Stimulated activated CD4-positive, alpha-beta T cell treated with anti-CD3 and anti-CD28 coated beads, TNF-alpha, amount 100 ng/mL, for 48 hours (primary cell): ENCODE data around the gene UTS2B.
A peak's percentile ranks its signal among the peaks of the same experiment; 100 is the strongest.

ENCODE experiments used
- DNase-seq, 3 donors: peaks; one replicate each; pipeline ENCODE4 v3.0.0-alpha.2; 2020; ENCODE audit warnings: low read depth in 3 of 3

Gene UTS2B, protein sequence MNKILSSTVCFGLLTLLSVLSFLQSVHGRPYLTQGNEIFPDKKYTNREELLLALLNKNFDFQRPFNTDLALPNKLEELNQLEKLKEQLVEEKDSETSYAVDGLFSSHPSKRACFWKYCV

DNA sequence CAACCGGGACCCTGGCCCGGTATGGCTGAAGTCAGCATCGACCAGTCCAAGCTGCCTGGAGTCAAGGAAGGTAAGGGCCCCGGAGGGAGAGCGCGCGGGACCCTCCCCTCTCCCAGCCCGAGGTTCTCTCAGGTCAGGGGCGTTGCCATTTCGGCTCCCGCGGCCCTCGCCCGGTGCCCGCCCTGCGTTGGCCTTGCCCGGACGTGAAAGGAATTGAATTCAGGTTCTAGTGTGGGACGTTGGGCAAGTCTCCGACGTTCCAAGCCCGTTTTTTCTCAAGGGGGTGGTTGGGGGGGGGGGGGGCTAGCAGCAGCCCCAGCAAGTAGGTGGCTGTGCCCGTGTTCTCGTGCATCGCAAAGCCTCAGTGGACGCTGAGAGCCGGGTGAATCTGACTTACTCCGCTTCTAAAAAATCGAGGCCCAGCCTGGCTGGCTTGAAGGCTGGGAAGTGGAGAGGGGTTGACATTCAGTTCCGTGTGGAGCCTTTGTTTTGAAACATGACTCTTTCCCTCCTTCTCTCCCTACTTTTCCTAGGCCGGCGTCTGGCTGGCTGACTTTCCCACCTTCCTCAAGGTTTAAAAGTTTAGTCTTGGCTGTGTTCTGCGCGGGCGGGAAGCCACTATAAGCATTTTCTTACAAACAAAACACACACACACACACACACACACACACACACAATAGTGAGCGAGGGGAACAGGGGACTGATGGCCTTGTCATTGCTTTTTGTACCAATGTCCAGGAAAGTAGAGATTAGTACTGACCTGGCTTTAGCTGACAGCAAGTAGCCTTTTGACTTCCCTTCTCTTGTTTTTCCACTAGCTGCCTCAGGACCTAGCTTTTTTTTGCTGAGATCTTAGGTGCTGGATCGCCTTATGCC, at the start of gene UTS2B:
TSS of gene UTS2B (minus strand) at position 873 of the 876 bp plus-strand sequence. CDS start 48,337 bp downstream, outside the sequence.
- peak in 1 of 3 donors; percentile 1 for DNase-seq

DNA sequence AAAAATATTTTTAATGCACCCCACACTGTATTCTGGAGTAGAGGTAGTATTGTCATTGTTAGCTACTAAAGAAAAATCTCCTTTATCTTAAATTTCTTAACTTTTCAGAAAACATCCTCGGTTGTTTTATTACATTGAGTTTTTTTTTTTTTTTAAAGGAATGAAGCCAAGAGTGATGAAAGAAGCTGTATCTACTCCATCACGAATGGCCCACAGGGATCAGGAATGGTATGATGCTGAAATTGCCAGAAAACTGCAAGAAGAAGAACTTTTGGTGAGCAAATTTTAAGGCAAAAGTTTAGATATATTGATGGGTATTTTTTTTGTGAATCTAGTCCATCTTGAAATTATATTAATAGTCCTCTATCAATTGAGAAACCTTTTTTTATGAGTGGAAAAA, 49.7 kb upstream of the UTS2B start:
- no peak for DNase-seq

DNA sequence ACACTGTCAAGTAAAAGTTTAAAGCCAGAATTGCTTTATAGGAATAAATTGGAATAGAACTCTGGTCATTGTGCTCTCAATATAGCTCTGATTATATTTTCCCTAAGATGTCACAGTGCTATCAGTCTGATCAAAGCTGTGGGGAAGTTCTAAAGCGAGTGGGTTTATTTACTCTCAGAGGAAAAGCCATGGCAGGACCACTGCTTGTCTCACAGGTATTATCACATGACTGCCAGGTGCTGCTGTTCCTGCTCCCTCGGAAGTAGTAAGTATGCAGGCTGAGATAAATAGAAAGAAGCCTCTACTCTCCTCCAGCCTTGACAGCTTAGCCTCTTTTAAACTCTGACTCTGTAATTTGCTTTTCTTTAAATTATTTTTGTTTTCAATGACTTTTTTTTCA, 49.1 kb upstream of the UTS2B start:
- no peak for DNase-seq

DNA sequence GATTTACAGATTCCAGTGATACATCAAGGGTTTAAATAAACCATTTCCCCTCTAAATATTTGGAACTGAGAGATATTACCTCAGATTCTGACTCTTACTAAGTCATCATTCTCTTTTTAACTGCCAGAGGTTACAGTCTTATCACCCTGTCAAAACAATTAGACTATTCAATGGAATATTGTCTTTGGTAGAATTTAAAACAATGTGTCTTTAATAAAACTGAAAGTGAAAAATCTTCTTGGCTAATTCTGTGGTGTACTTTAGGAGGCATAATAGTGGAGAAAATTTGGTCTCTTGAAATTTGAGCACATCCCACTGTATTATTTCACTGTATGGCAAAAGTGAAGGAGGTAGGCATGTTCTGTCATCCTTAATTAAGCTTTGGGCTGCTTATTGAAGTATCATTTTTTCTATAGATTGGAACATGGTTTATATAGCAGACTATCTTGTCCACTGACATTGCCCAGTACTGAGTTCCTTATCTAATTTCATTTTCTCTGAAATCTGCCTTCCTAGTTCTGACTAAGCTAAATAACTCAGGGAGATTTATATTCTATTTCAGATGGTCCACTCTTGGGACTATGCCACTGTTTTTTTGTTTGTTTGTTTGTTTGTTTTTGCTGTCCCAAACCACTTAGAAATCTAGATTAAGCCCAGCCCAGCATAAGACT, 48.0 kb upstream of the UTS2B start:
- no peak for DNase-seq

DNA sequence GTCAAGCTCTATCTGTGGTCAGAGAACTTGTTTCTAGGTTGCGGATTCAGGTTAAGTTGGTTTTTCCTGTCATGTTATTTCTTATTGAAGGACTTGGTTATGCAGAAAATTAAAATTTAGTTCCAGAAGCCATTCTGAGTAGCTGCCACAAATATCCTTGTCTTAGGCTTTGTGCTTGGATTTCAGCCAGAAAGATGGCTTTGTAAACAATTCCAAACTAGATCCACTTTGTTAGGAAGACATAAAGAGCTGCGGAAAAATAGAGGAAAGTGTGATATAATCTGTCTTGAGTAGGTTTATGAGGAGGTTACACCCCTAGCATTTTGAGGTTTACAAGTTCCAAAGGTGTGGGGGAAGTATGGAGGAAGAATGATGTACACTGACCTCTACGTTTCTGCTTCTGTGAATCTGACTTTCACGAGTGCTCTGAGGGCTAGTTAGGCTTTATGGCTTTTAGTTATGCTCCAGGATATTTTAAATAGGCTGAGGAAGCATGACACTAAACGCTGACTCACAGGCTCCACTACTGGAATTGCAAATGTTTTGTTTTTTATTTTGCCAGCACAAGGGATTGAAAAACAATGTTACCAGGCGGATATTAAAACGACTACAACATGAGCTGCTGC, 46.3 kb upstream of the UTS2B start:
- no peak for DNase-seq

DNA sequence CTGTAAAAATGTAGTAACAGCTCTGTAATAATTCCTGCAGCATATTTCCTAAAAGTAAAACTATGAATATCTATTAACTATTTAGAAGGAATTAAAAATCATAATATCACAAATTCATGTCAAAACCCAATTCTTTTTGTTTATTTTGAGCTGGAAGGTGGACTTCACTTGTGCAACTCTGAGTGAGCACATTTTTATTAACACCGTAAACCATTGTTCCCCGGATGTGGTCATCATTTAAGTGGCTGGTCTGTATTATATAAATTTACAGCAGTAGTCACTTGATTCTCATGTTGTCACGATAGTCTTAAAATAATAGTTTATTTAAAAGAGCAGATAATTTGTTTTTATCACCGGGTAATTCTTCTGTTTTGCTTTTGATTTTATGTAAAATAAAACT, 43.0 kb upstream of the UTS2B start:
- no peak for DNase-seq

DNA sequence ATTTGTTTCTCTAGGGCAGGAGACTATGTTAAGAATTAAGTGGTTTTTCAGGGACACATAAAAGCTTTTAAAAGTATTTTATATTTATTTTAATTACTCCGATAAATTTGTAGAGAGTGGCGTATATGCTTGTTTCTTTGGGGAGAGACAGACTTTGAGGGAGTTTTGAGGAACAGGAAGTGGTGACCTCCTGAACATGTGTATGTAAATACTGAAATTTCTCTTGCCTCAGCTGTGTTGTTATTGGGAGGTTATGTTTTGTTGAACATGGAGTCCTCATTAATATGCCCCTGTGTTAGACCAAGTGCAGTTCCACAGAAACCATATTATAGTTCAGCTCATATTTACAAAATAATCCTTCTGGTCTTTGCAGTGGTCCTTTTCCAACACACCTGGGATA, 41.8 kb upstream of the UTS2B start:
- DNase-seq: no peak

DNA sequence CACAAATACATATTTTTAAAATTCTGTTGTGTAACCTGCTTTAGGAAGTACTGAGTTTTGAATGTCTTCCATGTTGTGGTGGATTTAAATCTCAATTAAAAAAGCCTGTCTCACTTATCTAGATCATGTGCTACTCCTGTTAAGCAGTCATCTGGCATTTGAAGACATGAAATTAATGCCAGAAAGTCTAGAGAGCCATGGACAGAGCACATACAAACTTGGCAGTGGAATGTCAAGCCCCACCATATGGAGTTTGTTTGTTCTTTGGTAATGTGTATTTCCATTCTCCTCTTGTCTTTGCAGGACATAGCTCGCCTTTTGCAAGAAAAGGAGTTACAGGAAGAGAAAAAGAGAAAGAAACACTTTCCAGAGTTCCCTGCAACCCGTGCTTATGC, 39.3 kb upstream of the UTS2B start:
- no peak for DNase-seq

DNA sequence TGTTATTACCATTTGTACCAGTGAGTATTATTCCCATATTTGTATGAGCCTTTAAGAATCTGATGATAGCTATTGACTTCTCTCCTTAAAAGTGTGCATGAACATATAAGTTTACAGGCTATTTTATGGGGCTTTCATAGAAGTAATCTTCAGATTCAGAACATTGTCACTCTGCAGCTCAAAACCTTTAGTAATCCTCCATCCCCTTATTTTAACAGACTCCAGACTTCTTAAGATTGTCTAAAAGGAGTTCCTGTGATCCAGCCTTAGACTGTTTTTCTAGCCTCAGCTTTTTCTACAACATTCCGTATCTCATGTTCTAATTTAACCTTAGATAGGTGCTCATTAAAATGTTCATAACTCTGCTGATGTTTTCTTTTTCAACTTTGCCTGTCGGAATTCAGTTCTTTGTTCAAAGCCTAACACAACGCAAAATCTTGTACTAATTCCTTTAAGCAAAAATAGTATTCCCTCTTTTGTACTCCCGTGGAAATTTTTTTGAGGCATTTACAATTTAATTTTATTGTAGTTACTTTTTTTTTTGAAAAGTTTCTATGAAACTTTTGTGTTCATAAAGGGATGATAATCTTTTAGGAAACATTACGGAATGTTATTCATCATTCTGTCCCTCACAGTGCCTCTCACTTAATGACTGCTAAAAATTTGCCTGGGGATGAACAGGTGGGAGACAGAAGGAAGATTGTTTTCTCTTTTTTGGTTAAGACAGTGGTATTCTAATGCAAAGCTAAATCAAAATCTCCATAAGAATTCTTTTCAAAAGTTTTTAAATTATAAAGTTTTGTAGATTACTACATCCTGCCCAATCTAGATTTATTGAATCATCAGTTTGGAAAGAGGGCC, 38.7 kb upstream of the UTS2B start:
- no peak for DNase-seq

DNA sequence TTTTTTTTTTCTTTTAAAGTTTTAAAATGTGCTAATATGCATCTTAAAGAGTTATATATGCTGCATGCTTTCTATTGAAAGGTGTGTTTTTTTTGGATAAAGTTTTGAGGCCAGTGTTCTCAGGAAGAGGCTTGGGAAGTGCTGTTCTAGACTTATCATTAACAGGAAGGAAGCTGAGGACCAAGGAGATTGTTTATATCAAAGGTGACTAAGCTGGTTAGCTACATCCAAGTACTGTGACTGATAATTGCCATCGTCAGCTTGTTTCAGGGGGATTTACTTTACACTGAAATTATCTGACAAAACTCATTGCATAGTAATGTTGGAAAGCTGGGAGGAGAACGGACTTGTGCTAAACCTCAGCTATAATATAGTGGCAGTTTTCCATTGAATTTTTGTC, 36.3 kb upstream of the UTS2B start:
- no peak for DNase-seq

DNA sequence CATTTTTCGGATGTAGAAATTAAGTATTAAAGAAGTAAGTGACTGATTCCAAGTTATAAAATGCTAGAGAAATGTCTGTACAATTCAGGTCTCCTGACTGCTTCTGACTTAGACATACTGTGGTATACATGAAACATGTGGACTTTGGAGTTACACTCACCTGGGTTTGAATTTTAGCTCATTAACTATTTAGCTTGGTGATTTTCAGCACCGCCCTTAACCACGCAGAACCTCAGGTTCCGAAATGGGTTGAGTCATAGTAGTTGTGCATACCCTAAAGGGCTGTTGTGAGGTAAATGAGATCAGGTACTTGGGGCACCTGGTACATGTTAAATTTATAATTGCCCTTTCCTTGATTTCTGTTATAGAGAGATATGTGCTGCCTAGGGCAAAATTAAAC, 32.9 kb upstream of the UTS2B start:
- no peak for DNase-seq

DNA sequence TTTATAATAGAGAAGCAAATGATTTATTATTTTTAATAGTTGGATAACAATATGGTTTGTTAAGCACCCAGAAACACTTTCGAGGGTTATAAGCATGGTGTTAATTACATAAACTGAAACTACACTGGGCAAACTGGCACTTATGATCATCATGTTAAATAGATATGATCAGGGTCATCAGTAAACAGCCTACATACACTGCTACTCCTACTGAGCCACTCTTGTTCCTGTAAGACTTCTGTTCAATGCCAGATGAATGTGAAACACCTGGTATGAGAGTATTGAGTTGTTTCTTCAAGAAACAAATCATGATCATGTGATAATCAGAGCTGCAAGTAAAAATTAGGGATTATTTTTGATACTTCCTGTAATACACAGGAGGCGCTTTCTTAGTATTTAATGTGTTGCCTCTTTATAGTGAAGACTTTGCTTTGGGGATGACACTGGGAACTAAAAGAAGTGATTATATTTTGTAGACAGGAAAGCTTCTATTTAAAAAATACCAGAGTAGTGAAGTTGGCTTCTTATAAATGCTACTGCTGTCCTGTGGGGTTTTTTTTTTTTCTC, 32.3 kb upstream of the UTS2B start:
- no peak for DNase-seq

DNA sequence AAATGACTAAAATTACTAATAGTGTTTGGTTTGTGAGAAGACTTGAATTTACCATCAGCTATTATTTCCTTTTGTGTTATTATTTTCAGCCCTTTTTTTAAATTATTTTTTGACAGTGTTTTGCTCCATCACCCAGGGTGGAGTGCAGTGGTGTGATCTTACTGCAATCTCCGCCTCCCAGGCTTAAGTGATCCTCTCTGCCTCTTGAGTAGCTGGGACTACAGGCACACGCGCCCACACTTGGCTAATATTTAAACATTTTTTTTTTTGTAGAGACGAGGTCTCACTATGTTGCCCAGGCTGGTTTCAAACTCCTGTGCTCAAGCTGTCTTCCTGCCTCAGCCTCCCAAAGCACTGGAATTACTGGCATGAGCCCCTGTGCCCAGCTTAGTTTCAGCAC, 31.7 kb upstream of the UTS2B start:
- DNase-seq: no peak

DNA sequence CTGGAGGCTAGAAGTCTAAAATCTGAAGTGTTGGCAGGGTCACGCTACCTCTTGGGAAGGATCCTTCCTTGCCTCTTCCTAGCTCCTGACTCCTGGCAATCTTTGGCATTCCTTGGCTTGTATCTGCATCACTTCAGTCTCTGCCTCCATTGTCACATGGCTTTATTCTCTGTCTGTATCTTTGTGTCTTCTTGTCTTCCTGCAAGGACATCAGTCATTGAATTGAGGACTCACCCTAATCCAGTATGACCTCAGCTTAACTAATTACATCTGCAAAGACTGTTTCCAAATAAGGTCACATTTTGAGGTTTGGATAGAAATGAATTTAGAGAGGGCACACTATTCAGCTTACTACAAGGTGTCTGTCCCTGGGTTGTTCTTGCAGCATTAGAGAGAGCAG, 31.1 kb upstream of the UTS2B start:
- DNase-seq: no peak

DNA sequence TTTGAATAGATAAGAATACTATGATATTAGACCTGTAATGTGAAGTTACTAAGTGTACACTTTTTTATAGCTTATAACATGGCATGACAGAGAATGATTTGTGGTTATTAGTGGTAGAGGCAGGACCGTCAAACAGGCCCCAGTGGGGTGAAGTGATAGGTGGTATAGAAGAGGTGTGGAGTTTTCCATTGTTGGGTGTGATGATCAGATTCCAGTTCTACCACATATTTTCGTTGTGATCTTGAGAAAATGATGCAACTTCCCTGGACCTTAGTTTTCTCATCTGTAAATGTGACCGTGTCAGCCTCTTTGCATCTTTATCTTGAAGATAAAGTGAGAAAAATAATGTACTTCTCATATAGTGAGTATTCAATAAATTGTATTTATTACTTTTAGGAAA, 30.3 kb upstream of the UTS2B start:
- no peak for DNase-seq

DNA sequence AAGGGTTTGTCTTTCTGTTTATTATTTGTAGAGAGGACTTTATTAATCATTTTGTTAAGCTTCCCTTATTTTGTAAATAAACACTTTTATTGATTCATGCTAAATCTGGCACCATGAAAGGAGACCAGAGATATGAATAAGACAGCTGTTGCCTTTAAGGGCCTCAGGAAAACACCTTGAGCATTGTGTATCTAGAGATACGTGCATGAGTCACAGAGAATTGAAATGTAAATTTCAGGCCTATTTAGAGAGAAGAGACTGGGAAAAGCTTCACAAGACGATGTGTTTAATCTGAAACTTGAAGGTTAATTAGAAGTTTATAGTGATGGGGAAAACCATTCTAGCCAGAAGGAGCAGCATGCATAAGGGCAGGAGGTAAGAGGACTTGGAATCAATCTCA, 28.6 kb upstream of the UTS2B start:
- DNase-seq: no peak

DNA sequence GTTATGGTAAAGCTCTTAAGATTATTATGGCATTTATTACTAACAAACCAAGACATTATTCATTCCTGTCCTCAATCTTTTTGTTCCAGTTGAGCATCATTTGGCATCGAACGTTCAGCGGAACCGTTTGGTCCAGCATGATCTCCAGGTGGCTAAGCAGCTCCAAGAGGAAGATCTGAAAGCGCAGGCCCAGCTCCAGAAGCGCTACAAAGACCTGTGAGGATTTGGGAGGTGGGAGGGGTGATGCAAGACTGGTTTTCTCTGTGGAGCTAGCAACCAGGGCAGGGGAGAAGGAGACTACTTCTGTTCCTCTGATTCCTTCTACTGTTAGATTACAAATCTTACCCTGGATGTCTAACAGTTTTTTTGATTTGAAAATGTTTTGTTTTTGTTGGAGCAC, 27.6 kb upstream of the UTS2B start:
- DNase-seq: no peak

DNA sequence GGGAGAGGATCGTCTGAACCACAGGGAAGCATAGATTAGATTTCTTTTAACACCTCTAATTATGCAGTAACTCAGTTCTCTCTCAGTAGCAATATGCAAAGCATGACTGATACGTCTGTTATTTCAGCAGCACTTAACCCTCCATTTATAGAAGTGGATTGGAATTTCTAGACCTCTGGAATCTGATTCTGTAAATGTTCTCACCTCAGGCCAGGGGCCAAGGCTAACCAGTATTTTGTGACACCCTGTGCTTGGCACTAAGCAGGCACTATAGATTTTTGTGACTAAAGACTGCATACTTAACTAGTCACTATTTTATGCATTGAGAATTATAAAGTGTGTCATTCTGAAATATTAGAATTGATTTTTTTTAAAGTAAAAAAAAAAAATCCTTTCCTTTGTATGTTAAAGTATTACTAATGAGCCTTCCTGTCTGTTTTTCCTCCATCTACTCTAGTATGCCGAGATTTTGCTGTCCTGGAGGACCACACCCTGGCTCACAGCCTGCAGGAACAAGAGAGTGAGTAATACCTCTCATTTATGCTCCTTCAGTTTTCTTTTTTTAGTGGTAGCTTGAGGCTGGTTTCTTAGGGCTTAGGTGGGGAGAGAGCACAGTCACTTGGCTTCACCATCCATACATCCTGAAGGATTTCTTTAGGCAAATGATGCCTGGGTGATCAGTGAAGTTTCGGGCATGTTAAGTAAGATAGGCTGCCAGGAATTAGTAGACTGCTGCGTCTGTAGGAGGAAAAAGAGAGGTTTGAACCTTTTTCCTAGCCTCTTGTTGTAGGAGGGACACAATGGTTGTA, 26.5 kb upstream of the UTS2B start:
- DNase-seq: no peak

DNA sequence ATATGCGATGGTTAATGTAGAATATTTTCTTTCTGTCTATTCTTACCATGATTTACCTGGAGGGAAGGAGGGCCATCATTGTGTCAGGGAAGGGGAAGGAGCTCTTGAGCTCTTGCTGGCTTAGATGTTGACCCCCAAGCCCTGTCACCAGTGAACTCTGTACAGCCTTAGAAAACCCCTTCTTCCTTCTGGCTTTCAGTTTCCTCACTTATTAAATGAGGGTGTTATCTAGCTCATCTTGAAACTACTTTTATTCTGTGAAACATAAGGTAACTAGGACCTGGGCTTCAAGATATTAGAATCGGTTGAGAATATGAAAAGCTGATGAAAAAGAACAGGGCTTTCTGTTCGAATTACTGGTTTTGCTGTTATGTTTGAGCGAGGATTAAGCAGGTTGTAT, 25.1 kb upstream of the UTS2B start:
- DNase-seq: no peak

DNA sequence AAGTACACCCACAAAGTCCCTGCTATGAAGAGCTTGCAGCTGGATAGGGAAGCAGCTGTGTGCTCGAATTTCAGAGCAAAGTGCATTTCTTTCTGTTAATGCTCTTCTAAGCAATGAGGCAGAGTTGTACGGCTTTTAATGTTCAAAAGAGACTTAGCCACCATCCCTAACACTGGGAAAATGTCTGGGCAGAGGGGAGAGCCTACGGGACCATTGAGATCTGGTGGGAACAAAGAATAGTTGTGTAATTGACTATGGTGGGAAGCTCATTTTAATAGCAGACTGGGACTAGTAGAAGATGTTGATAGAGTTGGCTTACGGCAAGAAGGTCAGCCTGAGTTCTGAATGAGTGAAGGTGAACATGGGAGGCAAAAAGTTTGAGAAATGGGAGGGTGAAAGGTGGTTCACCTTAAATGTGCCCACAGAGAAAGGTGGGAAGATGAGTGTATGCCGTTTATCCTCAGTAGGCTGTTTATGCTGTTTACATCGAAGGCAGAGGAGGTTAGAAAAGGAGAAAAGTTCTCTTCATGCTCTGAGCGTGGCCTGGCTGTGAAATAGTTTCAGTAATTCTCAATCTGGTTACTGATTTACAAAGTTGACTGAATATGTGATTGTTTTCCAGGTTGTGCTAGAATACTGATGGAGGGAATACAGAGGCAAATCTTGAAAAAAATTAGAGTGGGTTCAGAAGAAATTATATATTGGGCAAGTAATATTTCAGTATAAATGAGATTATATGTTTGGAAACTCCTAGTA, 22.9 kb upstream of the UTS2B start:
- no peak for DNase-seq
